Skeletal muscle tissue (tissue), 4 donors: ENCODE measurements around the gene COX6A2. TPM values are rescaled to one million over a fixed set of nuclear protein-coding genes. Genes with fewer than 3 reads are reported as not detected.

ENCODE experiments used
- H3K27ac ChIP-seq: one replicate; pipeline ENCODE4 v1.7.0; 2013; ENCODE audit warnings: mild to moderate bottlenecking, low read depth, low read length, inconsistent platforms
- H3K27me3 ChIP-seq, 3 donors: one replicate each; pipeline ENCODE4 v1.7.0; 2013; ENCODE audit warnings: low read length in 3 of 3; ENCODE audit not compliant: control insufficient read depth in 3 of 3, insufficient read depth in 3 of 3
- H3K36me3 ChIP-seq, 3 donors: one replicate each; pipeline ENCODE4 v1.7.0; 2013; ENCODE audit warnings: low read length in 3 of 3; ENCODE audit not compliant: control insufficient read depth in 3 of 3, insufficient read depth in 3 of 3
- H3K4me1 ChIP-seq, 3 donors: one replicate each; pipeline ENCODE4 v1.7.0; 2013; ENCODE audit warnings: low read length in 3 of 3, mild to moderate bottlenecking in 3 of 3; ENCODE audit not compliant: control insufficient read depth in 3 of 3, insufficient read depth in 3 of 3
- H3K4me3 ChIP-seq, 3 donors: one replicate each; pipeline ENCODE4 v1.7.0; 2013; ENCODE audit warnings: low read length in 3 of 3
- H3K9ac ChIP-seq, 3 donors: one replicate each; pipeline ENCODE4 v1.7.0; 2013; ENCODE audit warnings: low read length in 3 of 3, mild to moderate bottlenecking in 3 of 3, moderate library complexity in 2 of 3, low read depth in 1 of 3
- H3K9me3 ChIP-seq, 3 donors: one replicate each; pipeline ENCODE4 v1.7.0; 2013; ENCODE audit warnings: low read length in 3 of 3; ENCODE audit not compliant: control insufficient read depth in 3 of 3
- total RNA-seq: library from RNA; depleted of rRNA; stranded (reverse); fragments of >200 nt; gene quantifications from one replicate; pipeline ENCODE4 v1.2.3, GENCODE V29; 2014
- donor health status: Osteomylitis.

The COX6A2 gene
- total RNA-seq, 1 donor from 2014 or later, result 49.1 TPM

GRCh38 chr16:31412750-31413149 is 15.4 kb downstream of the COX6A2 start:
- no peak overlapping the region for H3K4me3 ChIP-seq
- no peaks in the 10 kb centered on the region for H3K4me1 ChIP-seq
- H3K9ac ChIP-seq, result no peak overlapping the region
- H3K27ac ChIP-seq, result no peak overlapping the region
- no peaks in the 10 kb centered on the region for H3K9me3 ChIP-seq
- no peaks in the 10 kb centered on the region for H3K36me3 ChIP-seq
- peaks cover 2 to 12% (median 4%) of the 10 kb centered on the region in 3 donors for H3K27me3 ChIP-seq

DNA sequence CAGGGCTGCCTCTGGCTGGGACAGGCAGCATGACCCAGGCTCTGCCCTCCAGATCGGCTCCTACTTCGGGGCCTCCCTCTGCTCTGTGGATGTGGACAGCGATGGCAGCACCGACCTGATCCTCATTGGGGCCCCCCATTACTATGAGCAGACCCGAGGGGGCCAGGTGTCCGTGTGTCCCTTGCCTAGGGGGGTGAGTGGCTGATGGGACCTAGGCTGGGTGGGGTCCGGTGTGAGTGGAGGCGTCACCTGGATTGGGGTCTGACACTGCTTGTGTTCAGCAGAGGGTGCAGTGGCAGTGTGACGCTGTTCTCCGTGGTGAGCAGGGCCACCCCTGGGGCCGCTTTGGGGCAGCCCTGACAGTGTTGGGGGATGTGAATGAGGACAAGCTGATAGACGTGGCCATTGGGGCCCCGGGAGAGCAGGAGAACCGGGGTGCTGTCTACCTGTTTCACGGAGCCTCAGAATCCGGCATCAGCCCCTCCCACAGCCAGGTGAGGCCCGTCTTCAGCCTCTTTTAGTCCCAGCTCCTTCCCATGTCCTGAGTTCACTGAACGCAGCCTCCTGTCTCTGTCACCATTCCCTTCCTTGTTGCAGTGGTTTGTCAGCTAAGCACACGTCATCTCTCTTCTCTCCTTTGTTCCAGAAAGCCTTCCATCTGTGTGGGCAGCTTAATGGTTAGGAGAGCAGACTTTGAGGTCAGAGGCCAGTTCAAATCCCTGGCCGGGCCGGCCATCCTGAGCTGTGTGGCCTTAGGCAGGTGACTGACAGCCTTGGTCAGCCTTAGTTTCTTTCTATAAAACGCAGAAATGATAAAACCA is 16.9 kb downstream of the COX6A2 start:
- no peak overlapping the region for H3K4me3 ChIP-seq
- no peak overlapping the region for H3K27ac ChIP-seq
- H3K9ac ChIP-seq, result no peak overlapping the region
- H3K27me3 ChIP-seq, result peaks cover 4 to 12% (median 7%) of the 10 kb centered on the region in 3 donors
- H3K9me3 ChIP-seq, result no peaks in the 10 kb centered on the region
- H3K36me3 ChIP-seq, result no peaks in the 10 kb centered on the region
- no peaks in the 10 kb centered on the region for H3K4me1 ChIP-seq

DNA sequence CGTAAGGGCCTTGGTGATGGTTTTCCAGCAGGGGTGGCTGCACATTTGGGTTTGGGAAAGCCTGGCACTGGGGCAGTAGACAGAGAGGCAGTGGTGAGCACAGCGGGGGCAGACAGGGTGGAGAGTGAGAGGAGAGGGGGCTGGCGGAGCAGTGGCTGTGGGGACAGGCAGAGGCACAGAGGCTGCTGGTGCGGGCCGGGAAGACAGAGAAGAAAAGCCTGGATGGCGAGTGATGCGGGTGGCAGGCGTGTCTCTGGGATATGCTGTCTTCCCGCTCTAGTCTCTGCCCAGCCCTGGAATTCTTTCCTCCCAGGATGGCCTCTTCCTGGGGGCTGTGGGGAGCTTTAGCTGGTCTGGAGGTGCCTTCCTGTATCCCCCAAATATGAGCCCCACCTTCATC is 18.1 kb downstream of the COX6A2 start:
- Histone ChIP-seq H3K9me3 (no peaks in the 10 kb centered on the region), H3K9ac (no peak overlapping the region), H3K4me1 (no peaks in the 10 kb centered on the region), H3K4me3 (no peak overlapping the region), H3K27me3 (peaks cover 4 to 9% (median 7%) of the 10 kb centered on the region in 3 donors), H3K27ac (no peak overlapping the region), H3K36me3 (no peaks in the 10 kb centered on the region)

DNA sequence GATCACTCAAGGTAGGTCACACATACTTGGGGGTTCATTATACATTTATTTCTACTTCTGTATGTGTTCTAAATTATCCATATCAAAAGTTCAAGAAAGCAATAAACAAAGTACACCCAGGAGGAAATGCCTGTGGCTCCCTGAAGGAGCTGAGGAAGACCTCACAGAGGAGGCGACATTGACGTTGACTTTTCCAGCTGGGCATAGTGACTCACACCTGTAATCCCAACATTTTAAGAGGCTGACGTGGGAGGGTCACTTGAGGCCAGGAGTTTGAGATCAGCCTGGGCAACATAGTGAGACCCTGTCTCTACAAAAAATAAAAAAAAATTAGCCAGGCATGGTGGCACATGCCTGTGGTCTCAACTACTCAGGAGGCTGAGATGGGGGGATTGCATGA is 18.7 kb downstream of the COX6A2 start:
- Histone ChIP-seq H3K4me1 (no peaks in the 10 kb centered on the region), H3K36me3 (no peaks in the 10 kb centered on the region), H3K9ac (no peak overlapping the region), H3K27me3 (peaks cover 4 to 6% (median 4%) of the 10 kb centered on the region in 3 donors), H3K9me3 (no peaks in the 10 kb centered on the region), H3K4me3 (no peak overlapping the region), H3K27ac (no peak overlapping the region)

- Histone ChIP-seq H3K27me3 (peaks cover 0 to 4% (median 2%) of the 10 kb centered on the region in 3 donors), H3K9ac (no peak overlapping the region), H3K4me1 (peaks cover 0 to 3% (median 0%) of the 10 kb centered on the region in 3 donors), H3K9me3 (no peaks in the 10 kb centered on the region), H3K4me3 (no peak overlapping the region), H3K36me3 (no peaks in the 10 kb centered on the region), H3K27ac (no peak overlapping the region)
Measured at GRCh38 chr16:31407406-31407805, 20.8 kb downstream of the COX6A2 start.

GRCh38 chr16:31404353-31405064 is 23.7 kb downstream of the COX6A2 start:
- H3K9me3 ChIP-seq, result no peaks in the 10 kb centered on the region
- peaks cover 0 to 4% (median 2%) of the 10 kb centered on the region in 3 donors for H3K27me3 ChIP-seq
- no peaks in the 10 kb centered on the region for H3K36me3 ChIP-seq
- peaks cover 0 to 3% (median 0%) of the 10 kb centered on the region in 3 donors for H3K4me1 ChIP-seq
- H3K27ac ChIP-seq, result no peak overlapping the region
- H3K4me3 ChIP-seq, result peak overlapping the region; percentile 35 to 54 (median 40)
- no peak overlapping the region for H3K9ac ChIP-seq

- no peaks in the 10 kb centered on the region for H3K36me3 ChIP-seq
- H3K4me3 ChIP-seq, result peak overlapping the region; percentile 35 to 54 (median 40)
- H3K9me3 ChIP-seq, result no peaks in the 10 kb centered on the region
- H3K27me3 ChIP-seq, result peaks cover 0 to 4% (median 2%) of the 10 kb centered on the region in 3 donors
- no peak overlapping the region for H3K27ac ChIP-seq
- no peak overlapping the region for H3K9ac ChIP-seq
- peaks cover 0 to 3% (median 0%) of the 10 kb centered on the region in 3 donors for H3K4me1 ChIP-seq
Measured at GRCh38 chr16:31403590-31404352, 24.4 kb downstream of the COX6A2 start.

DNA sequence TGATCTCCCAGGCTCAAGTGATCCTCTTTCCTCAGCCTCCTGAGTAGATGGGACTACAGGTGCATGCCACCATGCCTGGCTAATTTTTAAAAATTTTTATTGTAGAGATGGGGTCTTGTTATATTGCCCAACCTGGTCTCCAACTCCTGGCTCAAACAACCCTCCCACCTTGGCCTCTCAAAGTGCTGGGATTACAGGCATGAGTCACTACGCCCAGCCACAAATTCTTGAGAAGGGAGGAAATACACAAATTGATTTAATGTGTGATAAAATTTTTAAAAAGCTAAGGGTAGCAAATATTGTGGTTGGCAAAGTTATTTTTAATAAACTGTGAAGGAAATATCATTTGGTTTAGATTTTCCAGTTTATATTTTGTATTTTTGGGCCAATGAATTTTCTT is 25.5 kb downstream of the COX6A2 start:
- H3K27ac ChIP-seq, result no peak overlapping the region
- no peak overlapping the region for H3K9ac ChIP-seq
- no peaks in the 10 kb centered on the region for H3K9me3 ChIP-seq
- H3K27me3 ChIP-seq, result peaks cover 0 to 3% (median 2%) of the 10 kb centered on the region in 3 donors
- H3K4me1 ChIP-seq, result peaks cover 0 to 3% (median 0%) of the 10 kb centered on the region in 3 donors
- H3K36me3 ChIP-seq, result no peaks in the 10 kb centered on the region
- no peak overlapping the region for H3K4me3 ChIP-seq

DNA sequence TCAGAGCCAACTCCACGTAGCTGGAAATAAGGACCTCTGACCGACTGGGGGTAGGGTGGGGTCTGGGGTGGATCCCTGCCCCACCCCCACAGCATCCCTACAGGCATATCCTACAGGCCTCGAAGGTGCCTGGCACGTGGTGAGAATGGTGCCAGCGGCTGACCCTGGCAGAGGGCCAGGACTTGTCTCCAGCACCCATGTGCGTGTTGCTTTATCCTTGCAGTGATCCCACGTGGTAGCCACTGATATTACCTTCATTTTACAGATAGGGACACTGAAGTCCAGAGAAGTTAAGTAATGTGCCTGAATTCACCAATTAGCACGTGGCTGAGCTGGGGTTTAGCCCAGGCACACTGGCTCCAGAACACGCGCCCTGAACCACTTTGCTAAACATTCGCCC is 26.7 kb downstream of the COX6A2 start:
- no peak overlapping the region for H3K4me3 ChIP-seq
- no peaks in the 10 kb centered on the region for H3K9me3 ChIP-seq
- peaks cover 0 to 3% (median 0%) of the 10 kb centered on the region in 3 donors for H3K4me1 ChIP-seq
- peaks cover 0 to 4% (median 3%) of the 10 kb centered on the region in 3 donors for H3K27me3 ChIP-seq
- no peak overlapping the region for H3K9ac ChIP-seq
- H3K36me3 ChIP-seq, result no peaks in the 10 kb centered on the region
- H3K27ac ChIP-seq, result no peak overlapping the region
